ENCODE results near the gene SLC6A6. TPM values are rescaled to one million over a fixed set of nuclear protein-coding genes. Genes with fewer than 3 reads are reported as not detected.

The SLC6A6 gene
- polyA plus RNA-seq, 1 of the 3 experiments (the other 2 are of a cell fraction), result 19.1 TPM

GRCh38 chr3:14464521-14464920 is 62.1 kb downstream of the SLC6A6 start (continued):
- TF ChIP-seq, protein P1, sequence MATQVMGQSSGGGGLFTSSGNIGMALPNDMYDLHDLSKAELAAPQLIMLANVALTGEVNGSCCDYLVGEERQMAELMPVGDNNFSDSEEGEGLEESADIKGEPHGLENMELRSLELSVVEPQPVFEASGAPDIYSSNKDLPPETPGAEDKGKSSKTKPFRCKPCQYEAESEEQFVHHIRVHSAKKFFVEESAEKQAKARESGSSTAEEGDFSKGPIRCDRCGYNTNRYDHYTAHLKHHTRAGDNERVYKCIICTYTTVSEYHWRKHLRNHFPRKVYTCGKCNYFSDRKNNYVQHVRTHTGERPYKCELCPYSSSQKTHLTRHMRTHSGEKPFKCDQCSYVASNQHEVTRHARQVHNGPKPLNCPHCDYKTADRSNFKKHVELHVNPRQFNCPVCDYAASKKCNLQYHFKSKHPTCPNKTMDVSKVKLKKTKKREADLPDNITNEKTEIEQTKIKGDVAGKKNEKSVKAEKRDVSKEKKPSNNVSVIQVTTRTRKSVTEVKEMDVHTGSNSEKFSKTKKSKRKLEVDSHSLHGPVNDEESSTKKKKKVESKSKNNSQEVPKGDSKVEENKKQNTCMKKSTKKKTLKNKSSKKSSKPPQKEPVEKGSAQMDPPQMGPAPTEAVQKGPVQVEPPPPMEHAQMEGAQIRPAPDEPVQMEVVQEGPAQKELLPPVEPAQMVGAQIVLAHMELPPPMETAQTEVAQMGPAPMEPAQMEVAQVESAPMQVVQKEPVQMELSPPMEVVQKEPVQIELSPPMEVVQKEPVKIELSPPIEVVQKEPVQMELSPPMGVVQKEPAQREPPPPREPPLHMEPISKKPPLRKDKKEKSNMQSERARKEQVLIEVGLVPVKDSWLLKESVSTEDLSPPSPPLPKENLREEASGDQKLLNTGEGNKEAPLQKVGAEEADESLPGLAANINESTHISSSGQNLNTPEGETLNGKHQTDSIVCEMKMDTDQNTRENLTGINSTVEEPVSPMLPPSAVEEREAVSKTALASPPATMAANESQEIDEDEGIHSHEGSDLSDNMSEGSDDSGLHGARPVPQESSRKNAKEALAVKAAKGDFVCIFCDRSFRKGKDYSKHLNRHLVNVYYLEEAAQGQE (IDR thresholded peaks at IDR 0.05; ENCODE audit: low read depth, low read length), result no peak
- no peak for TF ChIP-seq RCOR1 (IDR thresholded peaks at IDR 0.05; ENCODE audit: low read length)
- TF ChIP-seq NRF1 (IDR thresholded peaks at IDR 0.05; ENCODE audit: low read depth, low read length), result no peak
- TF ChIP-seq JUND (IDR thresholded peaks at IDR 0.05), result no peak
- TF ChIP-seq GATA2 (CRISPR knock-in tag; IDR thresholded peaks at IDR 0.05), result no peak
- TF ChIP-seq TEAD4 (IDR thresholded peaks at IDR 0.05; ENCODE audit: borderline replicate concordance, insufficient read depth), result no peak
- no peak for TF ChIP-seq CHD2 (IDR thresholded peaks at IDR 0.05; ENCODE audit: low read length, partially characterized antibody)
- no peak for TF ChIP-seq FOSL2 (IDR thresholded peaks at IDR 0.05; ENCODE audit: borderline replicate concordance, low read depth)
- no peak for TF ChIP-seq FOXM1 (IDR thresholded peaks at IDR 0.05; ENCODE audit: low read depth)
- no peak for TF ChIP-seq EZH2phosphoT487 (IDR thresholded peaks at IDR 0.05; ENCODE audit: borderline replicate concordance, low read depth)
- no peak for TF ChIP-seq PBX3 (IDR thresholded peaks at IDR 0.05)
- TF ChIP-seq NFIC (IDR thresholded peaks at IDR 0.05; ENCODE audit: borderline replicate concordance), result no peak

DNA sequence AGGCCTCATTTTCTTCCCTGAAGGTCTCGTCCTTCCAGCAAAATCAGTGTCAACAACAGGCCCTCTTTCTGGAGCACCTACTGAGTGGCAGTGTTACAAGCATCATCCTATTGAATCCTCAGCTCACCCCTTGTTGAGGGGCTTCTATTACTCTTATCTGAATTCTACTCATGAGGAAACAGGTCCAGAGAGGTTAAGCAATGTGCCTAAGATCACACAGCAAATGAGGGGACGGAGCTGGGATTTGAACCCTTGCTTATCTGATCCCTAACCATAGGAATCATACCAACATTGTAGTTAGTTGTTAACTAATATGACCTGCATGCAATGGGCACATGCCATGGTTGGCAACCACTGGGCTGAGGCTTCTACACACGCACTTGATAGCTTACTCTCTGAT is 63.0 kb downstream of the SLC6A6 start:
- no peaks in the 10 kb centered on the region for H3K27me3 ChIP-seq (ENCODE audit: insufficient read depth)
- H3K9me2 ChIP-seq, result no peaks in the 10 kb centered on the region
- H3K4me3 ChIP-seq (ENCODE audit: low read depth in 2 of 2, low read length in 1 of 2), result no peak overlapping the region
- WGBS (ENCODE audit: low lambda C conversion rate), result 100% methylated on average over 2 of the region's 3 CpGs
- H3F3A ChIP-seq (replicated peaks; ENCODE audit: insufficient read depth), result peaks cover under 1% of the 10 kb centered on the region
- H3K36me3 ChIP-seq (replicated peaks in 1 of 2; ENCODE audit: control insufficient read depth in 1 of 2, insufficient read depth in 2 of 2, low read length in 1 of 2), result peaks cover 22 to 24% of the 10 kb centered on the region in 2 experiments
- H2AFZ ChIP-seq (ENCODE audit: low read depth), result no peak overlapping the region
- no peaks in the 10 kb centered on the region for H3K9me3 ChIP-seq
- no peak overlapping the region for H3K27ac ChIP-seq (ENCODE audit: low read depth in 2 of 2, low read length in 1 of 2)
- DNase-seq, result no peak
- H3K9ac ChIP-seq, result no peak overlapping the region
- ChIA-PET POLR2A (no interaction called here), CTCF (interaction anchor here (2.5 to 4.4 kb wide), 5 partner anchors 189 to 569 kb away, joined by 12 to 105 read pairs (median 50); no protein-coding TSS in a partner anchor)
- H3K4me1 ChIP-seq (ENCODE audit: control insufficient read depth in 1 of 2, insufficient read depth in 2 of 2, low read depth in 1 of 2, low read length in 1 of 2), result peaks cover 8 to 9% of the 10 kb centered on the region in 2 experiments; a peak in 2 of 4 replicates
- H4K20me1 ChIP-seq (ENCODE audit: insufficient read depth), result no peaks in the 10 kb centered on the region
- no peaks in the 10 kb centered on the region for H3K79me2 ChIP-seq (ENCODE audit: insufficient read depth)
- H3K4me2 ChIP-seq, result no peak overlapping the region
- TF ChIP-seq TCF12 (IDR thresholded peaks at IDR 0.05) (no peak), PBX3 (IDR thresholded peaks at IDR 0.05) (no peak), TEAD4 (IDR thresholded peaks at IDR 0.05; ENCODE audit: borderline replicate concordance, insufficient read depth) (no peak), JUND (IDR thresholded peaks at IDR 0.05) (no peak), GABPA (IDR thresholded peaks at IDR 0.05; ENCODE audit: low read depth) (no peak), NFIC (IDR thresholded peaks at IDR 0.05; ENCODE audit: borderline replicate concordance) (no peak), EZH2phosphoT487 (IDR thresholded peaks at IDR 0.05; ENCODE audit: borderline replicate concordance, low read depth) (no peak), NRF1 (IDR thresholded peaks at IDR 0.05; ENCODE audit: low read depth, low read length) (no peak), MEF2A (IDR thresholded peaks at IDR 0.05; ENCODE audit: borderline replicate concordance, low read depth) (no peak), USF1 (IDR thresholded peaks at IDR 0.05; ENCODE audit: borderline replicate concordance, low read depth) (no peak), ELF1 (IDR thresholded peaks at IDR 0.05) (no peak), MXI1 (IDR thresholded peaks at IDR 0.05; ENCODE audit: low read depth, low read length) (no peak)
- TF ChIP-seq, protein P1 (IDR thresholded peaks at IDR 0.05; ENCODE audit: low read depth, low read length), result no peak
- TF ChIP-seq, protein P2, sequence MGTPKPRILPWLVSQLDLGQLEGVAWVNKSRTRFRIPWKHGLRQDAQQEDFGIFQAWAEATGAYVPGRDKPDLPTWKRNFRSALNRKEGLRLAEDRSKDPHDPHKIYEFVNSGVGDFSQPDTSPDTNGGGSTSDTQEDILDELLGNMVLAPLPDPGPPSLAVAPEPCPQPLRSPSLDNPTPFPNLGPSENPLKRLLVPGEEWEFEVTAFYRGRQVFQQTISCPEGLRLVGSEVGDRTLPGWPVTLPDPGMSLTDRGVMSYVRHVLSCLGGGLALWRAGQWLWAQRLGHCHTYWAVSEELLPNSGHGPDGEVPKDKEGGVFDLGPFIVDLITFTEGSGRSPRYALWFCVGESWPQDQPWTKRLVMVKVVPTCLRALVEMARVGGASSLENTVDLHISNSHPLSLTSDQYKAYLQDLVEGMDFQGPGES (IDR thresholded peaks at IDR 0.05; ENCODE audit: low read depth, low read length), result no peak

All from SK-N-SH (cell line).